Ishikawa (cell line): Measurements from ENCODE around the gene DCC.

Experiments
- CEBPB ChIP-seq: IDR thresholded peaks from 2 replicates; pipeline ENCODE4 v1.6.1; 2012
- CREB1 ChIP-seq: IDR thresholded peaks from 2 replicates; pipeline ENCODE4 v1.6.1; 2012; ENCODE audit warnings: low read depth
- EGR1 ChIP-seq: IDR thresholded peaks from 2 replicates; pipeline ENCODE4 v1.6.1; 2012
- EP300 ChIP-seq: IDR thresholded peaks from 2 replicates; pipeline ENCODE4 v1.6.1; 2012; ENCODE audit warnings: borderline replicate concordance
- FOXM1 ChIP-seq: IDR thresholded peaks from 2 replicates; pipeline ENCODE4 v1.6.1; 2012; ENCODE audit warnings: low read depth, borderline replicate concordance
- NFIC ChIP-seq: IDR thresholded peaks from 2 replicates; pipeline ENCODE4 v1.6.1; 2012
- RAD21 ChIP-seq: IDR thresholded peaks from 2 replicates; pipeline ENCODE4 v1.6.1; 2012; ENCODE audit warnings: low read depth
- TAF1 ChIP-seq: IDR thresholded peaks from 2 replicates; pipeline ENCODE4 v1.6.1; 2012; ENCODE audit warnings: low read depth, mild to moderate bottlenecking
- TCF12 ChIP-seq: IDR thresholded peaks from 2 replicates; pipeline ENCODE4 v1.6.1; 2012; ENCODE audit warnings: low read depth
- TEAD4 ChIP-seq: IDR thresholded peaks from 2 replicates; pipeline ENCODE4 v1.6.1; 2012
- YY1 ChIP-seq: IDR thresholded peaks from 2 replicates; pipeline ENCODE4 v1.6.1; 2012; ENCODE audit warnings: low read depth
- ZBTB7A ChIP-seq: IDR thresholded peaks from 2 replicates; pipeline ENCODE4 v1.6.1; 2012; ENCODE audit warnings: low read depth
- TF ChIP-seq, protein P1 (sequence below): IDR thresholded peaks from 2 replicates; pipeline ENCODE4 v1.6.1; 2012
- TF ChIP-seq, protein P2 (sequence below): IDR thresholded peaks from 2 replicates; pipeline ENCODE4 v1.6.1; 2012; ENCODE audit warnings: low read depth, mild to moderate bottlenecking
- TF ChIP-seq, protein P3 (sequence below): IDR thresholded peaks from 2 replicates; pipeline ENCODE4 v1.6.1; 2012

The DCC gene

DNA sequence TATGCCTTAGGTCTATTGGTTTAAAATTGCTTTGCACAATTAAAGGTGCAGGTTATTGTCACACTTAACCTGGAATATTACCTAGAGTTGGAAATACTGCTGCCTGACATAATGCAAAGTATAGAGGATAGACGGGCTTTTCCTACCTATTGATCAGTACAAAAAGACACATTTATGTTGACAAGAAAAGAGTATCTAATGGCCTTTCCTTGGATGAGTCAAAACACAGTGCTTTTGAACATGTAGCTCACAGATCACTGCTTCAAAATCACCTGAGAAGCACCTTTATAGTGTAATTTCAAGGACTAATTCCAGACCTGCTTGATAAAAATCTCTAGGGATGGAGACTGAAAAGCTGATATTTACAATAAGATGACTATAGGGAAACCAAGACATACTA, 262.8 kb downstream of the DCC start:
- TF ChIP-seq EP300, result no peak
- TF ChIP-seq, protein P1, sequence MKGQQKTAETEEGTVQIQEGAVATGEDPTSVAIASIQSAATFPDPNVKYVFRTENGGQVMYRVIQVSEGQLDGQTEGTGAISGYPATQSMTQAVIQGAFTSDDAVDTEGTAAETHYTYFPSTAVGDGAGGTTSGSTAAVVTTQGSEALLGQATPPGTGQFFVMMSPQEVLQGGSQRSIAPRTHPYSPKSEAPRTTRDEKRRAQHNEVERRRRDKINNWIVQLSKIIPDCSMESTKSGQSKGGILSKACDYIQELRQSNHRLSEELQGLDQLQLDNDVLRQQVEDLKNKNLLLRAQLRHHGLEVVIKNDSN, result no peak
- no peak for TF ChIP-seq EGR1
- TF ChIP-seq TEAD4, result no peak

DNA sequence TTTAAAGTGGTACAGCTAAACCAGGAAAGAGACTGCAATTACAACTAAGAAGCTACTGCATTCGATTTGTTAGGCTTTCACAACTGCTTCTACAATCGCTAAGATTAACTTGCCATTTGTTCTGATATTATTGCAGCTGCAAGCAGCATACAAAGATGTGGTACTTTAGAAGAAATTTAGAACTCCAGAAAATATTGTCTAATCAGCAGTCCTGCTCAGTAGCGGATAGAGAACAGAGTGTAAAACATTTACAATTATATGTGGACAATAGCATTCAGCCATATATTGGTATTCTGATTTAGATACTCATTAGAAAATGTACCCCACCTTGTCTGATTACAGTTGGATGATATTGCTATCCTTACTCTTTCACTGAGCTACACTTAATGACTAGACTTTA, 265.3 kb downstream of the DCC start:
- no peak for TF ChIP-seq NFIC
- TF ChIP-seq, protein P2, sequence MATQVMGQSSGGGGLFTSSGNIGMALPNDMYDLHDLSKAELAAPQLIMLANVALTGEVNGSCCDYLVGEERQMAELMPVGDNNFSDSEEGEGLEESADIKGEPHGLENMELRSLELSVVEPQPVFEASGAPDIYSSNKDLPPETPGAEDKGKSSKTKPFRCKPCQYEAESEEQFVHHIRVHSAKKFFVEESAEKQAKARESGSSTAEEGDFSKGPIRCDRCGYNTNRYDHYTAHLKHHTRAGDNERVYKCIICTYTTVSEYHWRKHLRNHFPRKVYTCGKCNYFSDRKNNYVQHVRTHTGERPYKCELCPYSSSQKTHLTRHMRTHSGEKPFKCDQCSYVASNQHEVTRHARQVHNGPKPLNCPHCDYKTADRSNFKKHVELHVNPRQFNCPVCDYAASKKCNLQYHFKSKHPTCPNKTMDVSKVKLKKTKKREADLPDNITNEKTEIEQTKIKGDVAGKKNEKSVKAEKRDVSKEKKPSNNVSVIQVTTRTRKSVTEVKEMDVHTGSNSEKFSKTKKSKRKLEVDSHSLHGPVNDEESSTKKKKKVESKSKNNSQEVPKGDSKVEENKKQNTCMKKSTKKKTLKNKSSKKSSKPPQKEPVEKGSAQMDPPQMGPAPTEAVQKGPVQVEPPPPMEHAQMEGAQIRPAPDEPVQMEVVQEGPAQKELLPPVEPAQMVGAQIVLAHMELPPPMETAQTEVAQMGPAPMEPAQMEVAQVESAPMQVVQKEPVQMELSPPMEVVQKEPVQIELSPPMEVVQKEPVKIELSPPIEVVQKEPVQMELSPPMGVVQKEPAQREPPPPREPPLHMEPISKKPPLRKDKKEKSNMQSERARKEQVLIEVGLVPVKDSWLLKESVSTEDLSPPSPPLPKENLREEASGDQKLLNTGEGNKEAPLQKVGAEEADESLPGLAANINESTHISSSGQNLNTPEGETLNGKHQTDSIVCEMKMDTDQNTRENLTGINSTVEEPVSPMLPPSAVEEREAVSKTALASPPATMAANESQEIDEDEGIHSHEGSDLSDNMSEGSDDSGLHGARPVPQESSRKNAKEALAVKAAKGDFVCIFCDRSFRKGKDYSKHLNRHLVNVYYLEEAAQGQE, result no peak
- no peak for TF ChIP-seq EGR1

DNA sequence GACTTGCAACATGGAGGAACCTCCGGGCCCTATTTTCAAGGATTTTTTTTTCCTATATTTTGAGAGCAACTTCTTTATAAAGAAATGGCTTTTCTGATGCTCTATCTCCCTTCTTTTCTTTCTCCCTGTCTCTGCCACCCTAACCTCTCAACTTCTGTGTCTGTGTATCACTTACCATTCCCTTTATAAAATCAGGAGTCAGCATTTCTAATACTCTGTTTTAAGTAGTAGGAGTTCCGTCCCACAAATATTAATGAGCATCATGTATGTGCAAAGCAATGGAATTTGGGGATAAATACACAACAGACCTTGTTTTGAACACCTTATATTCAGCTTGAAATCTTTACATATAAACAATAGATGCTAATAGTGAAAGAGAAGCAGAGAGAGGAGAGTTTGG, 268.0 kb downstream of the DCC start:
- TF ChIP-seq EP300, result no peak
- no peak for TF ChIP-seq YY1
- TF ChIP-seq CREB1, result no peak
- no peak for TF ChIP-seq TCF12
- TF ChIP-seq, protein P1, result no peak
- no peak for TF ChIP-seq RAD21
- TF ChIP-seq, protein P2, result no peak
- no peak for TF ChIP-seq CEBPB
- TF ChIP-seq NFIC, result no peak
- no peak for TF ChIP-seq FOXM1
- TF ChIP-seq TEAD4, result no peak
- no peak for TF ChIP-seq EGR1
- TF ChIP-seq, protein P3, sequence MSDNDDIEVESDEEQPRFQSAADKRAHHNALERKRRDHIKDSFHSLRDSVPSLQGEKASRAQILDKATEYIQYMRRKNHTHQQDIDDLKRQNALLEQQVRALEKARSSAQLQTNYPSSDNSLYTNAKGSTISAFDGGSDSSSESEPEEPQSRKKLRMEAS, result no peak

DNA sequence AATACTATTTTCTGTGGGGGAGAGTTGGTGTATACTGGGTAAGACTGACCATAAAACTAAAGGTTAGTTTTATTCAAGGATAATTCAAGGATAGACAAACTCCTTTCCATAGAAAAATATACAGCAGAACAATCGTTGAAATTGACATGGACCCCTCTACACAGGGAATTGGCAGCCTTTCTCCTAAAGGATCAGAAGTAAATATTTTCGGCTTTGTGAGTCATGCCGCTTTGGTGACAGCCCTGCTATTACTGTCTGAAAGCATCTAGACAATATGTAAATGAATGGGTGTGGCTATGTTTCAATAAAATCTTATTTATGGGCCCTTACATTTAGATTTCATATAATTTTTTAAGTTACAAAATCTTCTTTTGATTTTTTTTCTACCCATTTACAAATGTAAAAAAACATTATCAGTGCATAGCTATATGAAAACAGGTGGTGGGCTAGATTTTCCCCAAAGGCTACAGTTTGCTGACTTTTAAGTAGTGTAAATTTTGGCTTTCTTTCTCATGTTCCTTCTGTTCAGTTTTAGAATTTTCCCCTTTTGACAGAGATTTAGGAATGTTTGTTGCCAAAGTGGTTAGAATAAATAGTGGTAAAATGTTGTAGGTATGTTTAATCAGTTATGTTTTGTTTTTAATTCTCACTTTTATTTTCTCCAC, 270.6 kb downstream of the DCC start:
- TF ChIP-seq FOXM1 (no peak), TEAD4 (no peak), TCF12 (no peak), NFIC (no peak), CREB1 (no peak), EGR1 (no peak), ZBTB7A (no peak), CEBPB (no peak), TAF1 (no peak), YY1 (no peak), RAD21 (no peak), EP300 (no peak)
- TF ChIP-seq, protein P1, result no peak
- TF ChIP-seq, protein P2, result no peak
- TF ChIP-seq, protein P3, result no peak

DNA sequence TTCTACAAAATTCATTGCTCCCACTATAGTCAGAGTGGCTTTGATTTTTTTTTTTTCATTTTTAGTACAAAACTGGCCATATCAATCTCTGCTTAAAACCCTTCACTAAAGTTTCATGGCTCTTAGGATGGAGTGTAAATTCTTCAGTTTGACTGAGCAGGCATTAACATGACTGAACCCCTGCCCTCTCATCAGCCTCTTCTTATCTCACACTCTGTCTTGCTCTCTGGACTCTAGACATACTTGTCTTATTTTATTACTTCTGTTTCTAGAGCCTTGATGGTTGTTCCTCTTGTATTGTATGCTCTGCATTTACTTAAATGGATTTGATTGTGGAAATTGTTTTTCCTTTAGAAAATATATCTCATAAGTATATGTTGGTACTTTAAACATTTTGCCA, 272.4 kb downstream of the DCC start:
- TF ChIP-seq CREB1, result no peak
- no peak for TF ChIP-seq TEAD4
- TF ChIP-seq RAD21, result no peak
- TF ChIP-seq, protein P2, result no peak
- TF ChIP-seq NFIC, result no peak
- TF ChIP-seq ZBTB7A, result no peak
